ENCODE measurements around the gene HYAL1. TPM values are rescaled to one million over a fixed set of nuclear protein-coding genes. Genes with fewer than 3 reads are reported as not detected.

Gene HYAL1
- 2.0 TPM for polyA plus RNA-seq (2013, experiment 1 of 2)
- 1.5 TPM for polyA plus RNA-seq (2013, experiment 2 of 2)

DNA sequence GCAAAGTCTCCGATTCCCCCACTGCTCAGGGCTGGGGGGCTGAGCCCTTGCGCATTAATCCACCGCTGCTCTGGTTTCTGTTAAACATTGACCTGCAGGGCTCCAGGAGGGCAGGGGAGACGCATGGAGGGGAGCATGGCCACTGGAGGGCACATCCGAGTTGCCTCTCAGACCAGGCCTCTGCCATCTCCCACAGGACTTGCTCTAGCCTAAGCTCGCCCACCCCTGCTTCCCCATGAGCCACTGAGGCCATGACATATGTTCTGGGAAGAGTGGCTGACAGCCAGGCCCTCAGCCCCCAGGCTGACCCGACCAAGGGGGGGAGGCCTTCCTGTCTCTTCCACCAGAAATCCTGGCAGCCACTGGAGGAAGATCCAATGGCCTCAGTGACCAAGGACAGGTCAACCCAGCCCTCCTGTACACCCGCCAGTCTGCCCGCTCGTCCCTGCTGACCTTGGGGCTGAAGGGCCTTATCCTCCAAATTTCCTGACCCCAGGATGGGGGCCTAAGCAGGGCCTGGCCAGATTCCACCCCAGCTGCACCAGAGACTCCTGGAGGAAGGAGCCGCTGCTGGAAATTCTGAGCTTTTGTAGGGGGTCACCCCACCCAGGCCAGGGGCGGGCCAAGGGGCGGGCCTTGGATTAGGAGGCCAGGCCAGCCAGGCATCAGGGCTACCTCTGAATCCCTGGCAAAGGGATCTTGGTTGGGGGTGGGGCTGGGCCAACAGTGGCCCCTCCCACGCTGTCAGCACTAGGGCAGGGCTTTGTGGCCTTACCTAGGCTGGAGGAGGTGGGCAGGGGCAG lies at the start of gene HYAL1:
HYAL1 (minus strand) TSS at position 562 of the 803 bp plus-strand sequence. CDS start 618 bp downstream, outside the sequence.
- H3K9me3 ChIP-seq (ENCODE audit: control insufficient read depth, low read length): peaks cover 15% of the 10 kb centered on the region
- no peaks in the 10 kb centered on the region for H3K36me3 ChIP-seq (ENCODE audit: control insufficient read depth, insufficient read depth, low read length)
- H3K4me1 ChIP-seq (ENCODE audit: control insufficient read depth, insufficient read depth, low read length, poor library complexity, severe bottlenecking): peaks cover 5% of the 10 kb centered on the region
- no peak within 1 kb of the TSS for H3K27ac ChIP-seq (ENCODE audit: low read depth, low read length, severe bottlenecking)
- H3K4me3 ChIP-seq (ENCODE audit: extremely low read depth, insufficient read depth, low read length, poor library complexity, severe bottlenecking): no peak within 1 kb of the TSS
- 79 to 84% methylated on average over 7 to 12 of the region's 14 CpGs for WGBS, 2 experiments (ENCODE audit: insufficient coverage in 2 of 2)

DNA sequence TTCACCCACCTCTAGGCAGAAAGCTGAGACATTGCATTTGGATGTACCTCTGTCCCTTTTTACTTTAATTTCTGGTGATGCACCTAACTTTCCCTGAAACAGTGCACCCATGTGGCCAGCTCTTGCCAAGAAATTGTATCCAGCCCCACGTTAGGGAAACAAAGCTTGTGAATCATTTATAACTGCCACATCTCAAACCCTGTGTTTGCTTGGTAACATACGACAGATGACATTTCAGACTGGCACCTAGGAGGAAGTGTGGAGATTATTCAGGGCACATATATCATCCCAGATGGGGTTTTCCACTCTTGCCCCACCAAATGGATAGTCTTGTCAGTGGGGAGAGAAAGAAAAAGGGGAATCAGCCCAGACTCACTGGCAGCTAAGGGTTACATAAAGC lies 49.4 kb upstream of the HYAL1 start:
- Histone ChIP-seq H3K4me1 (ENCODE audit: control insufficient read depth, insufficient read depth, low read length, poor library complexity, severe bottlenecking) (peaks cover 14% of the 10 kb centered on the region), H3K27ac (ENCODE audit: low read depth, low read length, severe bottlenecking) (no peak overlapping the region), H3K36me3 (ENCODE audit: control insufficient read depth, insufficient read depth, low read length) (peaks cover 58% of the 10 kb centered on the region), H3K4me3 (ENCODE audit: extremely low read depth, insufficient read depth, low read length, poor library complexity, severe bottlenecking) (no peak overlapping the region), H3K9me3 (ENCODE audit: control insufficient read depth, low read length) (no peaks in the 10 kb centered on the region)
- WGBS, 2 experiments (ENCODE audit: insufficient coverage in 2 of 2): 43 to 88% methylated on average over 1 of the region's 2 CpGs

DNA sequence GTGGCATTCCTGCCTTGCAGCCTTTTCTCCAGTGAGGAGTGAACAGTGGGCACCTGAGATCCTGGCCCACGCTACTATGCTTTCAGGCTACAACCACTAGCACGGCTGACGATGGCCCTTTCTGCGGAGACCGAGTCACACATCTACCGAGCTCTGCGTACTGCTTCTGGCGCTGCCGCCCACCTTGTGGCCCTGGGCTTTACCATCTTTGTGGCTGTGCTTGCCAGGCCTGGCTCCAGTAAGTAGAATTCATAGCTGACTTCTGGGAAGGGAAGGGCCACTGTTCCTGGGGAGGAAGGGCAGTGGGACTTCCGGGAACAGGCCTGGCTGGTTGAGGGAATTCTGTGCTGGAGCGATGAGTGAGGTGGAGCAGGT lies 47.9 kb upstream of the HYAL1 start:
- 78 to 83% methylated on average over 9 to 11 of the region's 11 CpGs for WGBS, 2 experiments (ENCODE audit: insufficient coverage in 2 of 2)
- Histone ChIP-seq H3K36me3 (ENCODE audit: control insufficient read depth, insufficient read depth, low read length) (peaks cover 46% of the 10 kb centered on the region), H3K4me3 (ENCODE audit: extremely low read depth, insufficient read depth, low read length, poor library complexity, severe bottlenecking) (peak overlapping the region; percentile 71), H3K9me3 (ENCODE audit: control insufficient read depth, low read length) (no peaks in the 10 kb centered on the region), H3K4me1 (ENCODE audit: control insufficient read depth, insufficient read depth, low read length, poor library complexity, severe bottlenecking) (no peaks in the 10 kb centered on the region), H3K27ac (ENCODE audit: low read depth, low read length, severe bottlenecking) (no peak overlapping the region)

DNA sequence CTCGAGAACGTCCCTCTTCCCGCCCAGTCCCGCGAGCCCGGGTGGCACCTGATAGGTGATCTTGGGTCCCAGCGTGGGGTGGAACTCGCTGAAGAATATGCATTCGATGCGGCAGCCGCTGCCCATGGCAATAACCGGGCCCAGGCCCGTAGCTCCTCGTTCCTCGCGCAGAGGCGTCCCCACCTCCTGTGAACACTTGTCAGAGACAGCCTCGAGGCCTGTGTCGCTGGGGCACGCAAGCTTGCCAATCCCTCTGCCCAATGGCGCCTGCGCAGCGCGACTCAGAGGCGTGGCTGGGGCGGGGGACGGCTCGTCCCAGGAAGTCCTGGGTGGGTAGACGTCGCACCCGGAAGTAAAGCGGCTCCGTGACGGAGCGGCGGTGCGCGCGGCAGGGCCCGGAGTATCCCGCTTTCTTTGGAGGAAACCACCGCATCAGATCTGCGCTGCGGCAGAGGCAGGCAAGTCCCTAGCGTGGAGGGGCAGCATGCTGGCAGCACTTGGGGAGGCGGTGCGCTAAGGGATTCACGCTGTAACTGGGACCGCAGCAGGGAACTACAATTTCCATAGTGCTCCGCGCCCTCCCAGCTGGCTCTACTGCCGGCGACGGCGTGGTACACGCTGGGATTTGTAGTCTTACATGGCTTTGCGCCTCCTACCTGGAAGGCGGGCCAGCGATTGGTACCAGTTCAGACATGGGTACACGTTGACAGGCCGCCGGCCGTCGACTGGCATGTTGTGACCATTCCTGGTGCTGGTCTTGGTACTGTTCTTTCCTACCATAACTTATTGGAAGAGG lies 47.4 kb upstream of the HYAL1 start, which contains the start of the genes CYB561D2 and NPRL2:
CYB561D2 (plus strand) TSS at position 336 of the 796 bp plus-strand sequence. CDS start 572 bp downstream, outside the sequence.
NPRL2 (minus strand) TSS at position 249 of the 796 bp plus-strand sequence; CDS start at position 126, 123 bp downstream.
- WGBS, 2 experiments (ENCODE audit: insufficient coverage in 2 of 2): 3% methylated on average over 64 of the region's 64 CpGs
- Histone ChIP-seq H3K36me3 (ENCODE audit: control insufficient read depth, insufficient read depth, low read length) (peaks cover 41% of the 10 kb centered on the region), H3K27ac (ENCODE audit: low read depth, low read length, severe bottlenecking) (peak within 1 kb of the TSS; percentile 75), H3K4me3 (ENCODE audit: extremely low read depth, insufficient read depth, low read length, poor library complexity, severe bottlenecking) (peak within 1 kb of the TSS; percentile 71), H3K9me3 (ENCODE audit: control insufficient read depth, low read length) (no peaks in the 10 kb centered on the region), H3K4me1 (ENCODE audit: control insufficient read depth, insufficient read depth, low read length, poor library complexity, severe bottlenecking) (no peaks in the 10 kb centered on the region)

DNA sequence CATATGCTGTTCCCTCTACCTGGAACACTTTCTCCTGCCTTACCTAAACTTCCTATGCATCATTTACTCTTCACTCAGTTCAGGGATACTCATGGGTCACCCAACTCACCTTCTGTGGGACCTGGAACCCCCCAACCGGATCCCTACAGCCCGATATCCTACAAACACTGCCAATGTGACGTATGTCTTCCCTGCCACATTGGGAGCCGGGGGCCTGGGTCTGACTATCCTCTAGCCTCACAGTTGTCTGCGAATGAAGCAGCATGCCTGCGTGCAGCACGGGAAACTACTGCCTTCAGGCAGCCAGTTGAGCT lies 46.8 kb upstream of the HYAL1 start:
- peak overlapping the region; percentile 71 for H3K4me3 ChIP-seq (ENCODE audit: extremely low read depth, insufficient read depth, low read length, poor library complexity, severe bottlenecking)
- 57 to 59% methylated on average over 7 of the region's 7 CpGs for WGBS, 2 experiments (ENCODE audit: insufficient coverage in 2 of 2)
- no peak overlapping the region for H3K27ac ChIP-seq (ENCODE audit: low read depth, low read length, severe bottlenecking)
- peaks cover 35% of the 10 kb centered on the region for H3K36me3 ChIP-seq (ENCODE audit: control insufficient read depth, insufficient read depth, low read length)
- H3K4me1 ChIP-seq (ENCODE audit: control insufficient read depth, insufficient read depth, low read length, poor library complexity, severe bottlenecking): peaks cover 3% of the 10 kb centered on the region
- H3K9me3 ChIP-seq (ENCODE audit: control insufficient read depth, low read length): no peaks in the 10 kb centered on the region

DNA sequence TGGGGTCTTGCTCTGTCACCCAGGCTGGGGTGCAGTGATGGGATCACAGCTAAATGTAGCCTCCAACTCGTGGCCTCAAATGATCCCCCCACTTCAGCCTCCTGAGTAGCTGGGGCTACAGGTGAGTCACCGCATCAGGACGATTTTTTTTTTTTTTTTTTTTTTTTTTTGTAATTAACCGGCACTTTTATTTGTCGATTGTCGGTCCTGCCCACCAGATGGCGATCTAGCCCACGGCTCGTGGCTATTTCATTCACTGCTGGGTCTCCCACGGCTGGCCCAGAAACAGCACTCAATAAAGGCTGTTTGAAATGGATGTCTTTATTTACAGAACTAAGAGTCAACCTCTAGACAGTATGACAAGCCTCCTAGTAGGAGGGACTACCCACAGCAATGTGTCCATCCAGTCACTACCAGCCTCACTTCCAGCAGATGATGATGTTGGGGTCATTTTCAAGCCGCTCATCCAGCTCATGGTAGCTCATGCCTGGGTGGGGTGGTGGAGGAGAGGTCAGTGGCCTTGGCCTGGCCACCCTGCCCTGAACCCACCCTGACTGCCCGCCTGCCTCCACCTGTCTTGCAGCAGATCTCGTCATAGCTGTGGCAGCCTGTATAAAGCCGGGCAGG lies 43.9 kb upstream of the HYAL1 start:
- 68 to 88% methylated on average over 4 to 5 of the region's 14 CpGs for WGBS, 2 experiments (ENCODE audit: insufficient coverage in 2 of 2)
- Histone ChIP-seq H3K9me3 (ENCODE audit: control insufficient read depth, low read length) (no peaks in the 10 kb centered on the region), H3K36me3 (ENCODE audit: control insufficient read depth, insufficient read depth, low read length) (peaks cover 13% of the 10 kb centered on the region), H3K27ac (ENCODE audit: low read depth, low read length, severe bottlenecking) (no peak overlapping the region), H3K4me1 (ENCODE audit: control insufficient read depth, insufficient read depth, low read length, poor library complexity, severe bottlenecking) (peaks cover 6% of the 10 kb centered on the region), H3K4me3 (ENCODE audit: extremely low read depth, insufficient read depth, low read length, poor library complexity, severe bottlenecking) (no peak overlapping the region)

DNA sequence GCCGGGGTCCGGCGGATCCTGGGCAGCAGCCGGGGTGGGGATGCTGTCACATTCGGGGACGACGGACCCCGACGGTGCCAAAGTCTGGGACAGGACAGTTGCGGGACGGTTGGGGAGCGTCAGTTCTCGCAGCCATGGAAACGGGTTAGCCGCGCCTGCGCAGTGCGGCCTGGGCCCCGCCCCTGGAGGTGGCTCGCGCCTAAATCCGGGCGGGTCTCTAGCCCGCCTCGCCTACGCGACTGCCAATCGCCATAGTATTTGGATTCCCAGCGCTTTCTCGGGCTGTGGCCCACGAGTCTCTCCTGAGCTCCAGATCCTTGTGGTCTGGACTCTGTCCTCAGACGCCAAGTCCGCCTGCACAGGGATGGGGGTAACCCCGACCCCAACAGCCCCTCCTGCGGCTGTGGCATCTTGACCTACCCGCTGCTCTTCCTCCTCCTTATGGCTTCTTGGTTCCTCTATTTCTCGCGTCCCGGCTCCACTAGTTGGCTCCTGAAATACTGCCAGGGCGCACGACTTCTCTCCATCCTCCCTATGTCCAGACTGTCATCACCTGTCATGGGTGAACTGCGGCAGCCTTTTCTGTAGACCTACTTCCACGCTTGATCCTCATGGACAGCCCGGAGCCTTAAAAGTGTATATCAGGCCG lies 42.3 kb upstream of the HYAL1 start, which contains the start of gene ZMYND10:
ZMYND10 (minus strand) TSS at position 147 of the 649 bp plus-strand sequence. CDS start 153 bp downstream, outside the sequence.
- Histone ChIP-seq H3K27ac (ENCODE audit: low read depth, low read length, severe bottlenecking) (no peak within 1 kb of the TSS), H3K9me3 (ENCODE audit: control insufficient read depth, low read length) (no peaks in the 10 kb centered on the region), H3K4me3 (ENCODE audit: extremely low read depth, insufficient read depth, low read length, poor library complexity, severe bottlenecking) (peak within 1 kb of the TSS; percentile 31), H3K36me3 (ENCODE audit: control insufficient read depth, insufficient read depth, low read length) (peaks cover 13% of the 10 kb centered on the region), H3K4me1 (ENCODE audit: control insufficient read depth, insufficient read depth, low read length, poor library complexity, severe bottlenecking) (peaks cover 6% of the 10 kb centered on the region)
- WGBS, 2 experiments (ENCODE audit: insufficient coverage in 2 of 2): 13 to 14% methylated on average over 44 to 45 of the region's 45 CpGs

GRCh38 chr3:50345008-50345407 lies 41.6 kb upstream of the HYAL1 start:
- WGBS, 2 experiments (ENCODE audit: insufficient coverage in 2 of 2): 57 to 76% methylated on average over 8 of the region's 8 CpGs
- peaks cover 13% of the 10 kb centered on the region for H3K36me3 ChIP-seq (ENCODE audit: control insufficient read depth, insufficient read depth, low read length)
- H3K9me3 ChIP-seq (ENCODE audit: control insufficient read depth, low read length): no peaks in the 10 kb centered on the region
- peaks cover 6% of the 10 kb centered on the region for H3K4me1 ChIP-seq (ENCODE audit: control insufficient read depth, insufficient read depth, low read length, poor library complexity, severe bottlenecking)
- peak overlapping the region; percentile 31 for H3K4me3 ChIP-seq (ENCODE audit: extremely low read depth, insufficient read depth, low read length, poor library complexity, severe bottlenecking)
- H3K27ac ChIP-seq (ENCODE audit: low read depth, low read length, severe bottlenecking): no peak overlapping the region

DNA sequence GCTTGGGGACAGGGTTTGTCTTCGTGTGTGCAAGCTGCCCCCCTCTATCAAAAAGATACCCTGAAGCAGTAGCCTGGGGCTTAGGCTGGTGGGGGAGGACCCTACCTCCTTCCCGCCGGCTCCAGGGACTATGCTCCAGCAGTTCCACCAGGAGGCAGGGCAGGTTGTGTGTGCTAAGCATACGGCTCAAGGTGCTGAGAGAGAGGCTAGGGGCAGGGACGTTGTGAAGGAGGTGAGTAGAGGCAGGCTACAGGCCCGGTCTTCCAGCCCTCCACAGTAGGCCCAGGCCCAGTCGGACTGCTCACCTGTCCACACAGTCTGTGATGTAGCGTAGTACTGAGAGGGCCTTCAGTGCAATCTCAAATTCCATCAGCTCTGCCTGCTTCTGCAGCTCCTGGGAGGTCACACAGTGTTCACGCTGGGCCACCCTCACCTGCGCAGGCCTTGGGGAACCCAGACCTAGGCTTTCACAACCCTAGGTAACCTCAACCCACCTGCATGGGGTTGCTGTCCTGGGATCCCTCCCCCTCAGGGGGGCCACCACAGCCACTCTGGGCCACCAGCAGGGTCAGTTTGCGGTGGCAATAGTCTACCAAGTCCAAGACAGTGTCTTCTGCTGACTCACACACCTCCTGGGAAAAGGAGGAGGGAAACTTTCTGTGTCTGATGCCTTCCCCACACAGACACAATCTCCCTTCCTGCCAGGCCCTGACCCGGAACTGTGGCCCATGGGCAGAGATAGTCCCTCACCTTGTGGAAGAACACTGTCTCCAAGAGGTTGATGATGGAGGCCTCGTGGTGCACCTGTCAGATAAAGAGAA lies 39.6 kb upstream of the HYAL1 start:
- peaks cover 3% of the 10 kb centered on the region for H3K36me3 ChIP-seq (ENCODE audit: control insufficient read depth, insufficient read depth, low read length)
- no peak overlapping the region for H3K4me3 ChIP-seq (ENCODE audit: extremely low read depth, insufficient read depth, low read length, poor library complexity, severe bottlenecking)
- WGBS, 2 experiments (ENCODE audit: insufficient coverage in 2 of 2): 69 to 85% methylated on average over 8 to 10 of the region's 13 CpGs
- H3K4me1 ChIP-seq (ENCODE audit: control insufficient read depth, insufficient read depth, low read length, poor library complexity, severe bottlenecking): peaks cover 6% of the 10 kb centered on the region
- H3K9me3 ChIP-seq (ENCODE audit: control insufficient read depth, low read length): no peaks in the 10 kb centered on the region
- H3K27ac ChIP-seq (ENCODE audit: low read depth, low read length, severe bottlenecking): no peak overlapping the region
